ENCODE results near the gene CT45A1. TPM values are rescaled to one million over a fixed set of nuclear protein-coding genes. Genes with fewer than 3 reads are reported as not detected.

Gene CT45A1
- not detected in 2 replicates for total RNA-seq

GRCh38 chrX:135713183-135713689, at the start of gene CT45A1:
CT45A1 (plus strand) TSS chrX:135713639; CDS start chrX:135718941, 5,302 bp downstream.

GRCh38 chrX:135768091-135768490, 54.7 kb downstream of the CT45A1 start, which contains the start of gene CT45A3:
CT45A3 (minus strand) TSS chrX:135768191; CDS start chrX:135764444, 3,747 bp downstream.

Other genes starting within 250 kb of the CT45A1 start
- 3.6 and 4.2 TPM in 2 replicates for gene INTS6L, start 193.0 kb upstream of the CT45A1 start, total RNA-seq
- gene CT45A3, start 54.6 kb downstream of the CT45A1 start, total RNA-seq = not detected in 2 replicates
- not detected in 2 replicates for gene CT45A5, start 71.9 kb downstream of the CT45A1 start, total RNA-seq
- not detected in 2 replicates for gene CT45A6, start 89.1 kb downstream of the CT45A1 start, total RNA-seq
- not detected in 2 replicates for gene CT45A2, start 106.4 kb downstream of the CT45A1 start, total RNA-seq
- gene CT45A7, start 123.6 kb downstream of the CT45A1 start, total RNA-seq = not detected in 2 replicates
- not detected in 2 replicates for gene CT45A8, start 140.9 kb downstream of the CT45A1 start, total RNA-seq
- not detected in 2 replicates for gene CT45A9, start 158.2 kb downstream of the CT45A1 start, total RNA-seq
- not detected in 2 replicates for gene CT45A10, start 179.8 kb downstream of the CT45A1 start, total RNA-seq
- under 0.01 TPM in 1 of 2 replicates, not detected in the other for gene SAGE1, start 180.1 kb downstream of the CT45A1 start, total RNA-seq